Rectal smooth muscle tissue (tissue), 1 donor: ENCODE results near the gene RAPGEF4.
A peak's percentile ranks its signal among the peaks of the same experiment; 100 is the strongest.

Experiments used
- H3K27ac ChIP-seq: one replicate; pipeline ENCODE4 v1.7.0; 2013; ENCODE audit warnings: low read depth, low read length, inconsistent platforms
- H3K27me3 ChIP-seq: one replicate; pipeline ENCODE4 v1.7.0; 2013; ENCODE audit warnings: low read length; ENCODE audit not compliant: control insufficient read depth, insufficient read depth
- H3K36me3 ChIP-seq: one replicate; pipeline ENCODE4 v1.7.0; 2013; ENCODE audit warnings: low read length; ENCODE audit not compliant: control insufficient read depth, insufficient read depth
- H3K4me1 ChIP-seq: one replicate; pipeline ENCODE4 v1.7.0; 2013; ENCODE audit warnings: low read length; ENCODE audit not compliant: control insufficient read depth, insufficient read depth
- H3K4me3 ChIP-seq: one replicate; pipeline ENCODE4 v1.7.0; 2013; ENCODE audit warnings: low read length
- H3K9ac ChIP-seq: one replicate; pipeline ENCODE4 v1.7.0; 2013; ENCODE audit warnings: low read length

RAPGEF4 gene

GRCh38 chr2:173001664-173002604, 266.3 kb downstream of the RAPGEF4 start:
- H3K27ac ChIP-seq: no peak overlapping the region
- H3K27me3 ChIP-seq: no peaks in the 10 kb centered on the region
- H3K9ac ChIP-seq: no peak overlapping the region
- no peaks in the 10 kb centered on the region for H3K36me3 ChIP-seq
- H3K4me3 ChIP-seq: no peak overlapping the region
- H3K4me1 ChIP-seq: no peaks in the 10 kb centered on the region

DNA sequence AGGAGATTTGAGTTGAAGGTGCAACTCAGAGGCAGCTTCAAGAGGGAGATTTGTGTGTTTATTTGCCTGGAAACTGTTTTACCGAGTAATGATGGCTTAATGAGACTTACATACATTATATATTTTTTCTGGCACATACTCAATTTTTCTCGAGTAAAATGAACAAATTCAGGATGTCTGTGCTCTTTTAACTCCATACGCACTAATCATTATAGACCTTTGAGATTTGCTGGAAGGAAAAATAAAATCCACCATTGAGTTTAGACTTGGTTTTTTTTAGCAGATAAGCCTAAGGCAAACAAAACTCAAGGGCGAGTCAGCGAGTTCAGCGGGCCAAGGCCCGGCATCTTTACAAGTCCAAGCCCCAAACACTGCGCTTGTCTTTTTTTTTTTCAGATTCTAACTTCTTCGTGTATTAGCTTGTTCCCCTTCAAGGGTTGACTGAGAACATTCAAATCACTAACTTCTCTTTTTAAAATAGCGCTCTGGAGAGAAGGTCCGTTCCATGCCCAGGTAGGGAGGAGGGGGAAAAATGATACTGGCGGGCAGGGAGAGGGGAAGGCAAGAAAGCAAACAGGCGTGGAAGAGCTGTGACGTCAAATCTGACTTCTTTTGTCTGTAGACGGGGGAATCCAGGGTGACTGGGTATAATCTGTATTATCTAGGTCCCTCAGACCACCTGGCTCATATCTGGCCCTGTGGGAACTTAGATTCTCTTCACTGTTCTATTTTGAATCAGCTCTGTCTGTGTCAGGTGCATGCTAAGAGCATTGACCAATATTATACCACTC, 267.3 kb downstream of the RAPGEF4 start:
- Histone ChIP-seq H3K4me3 (no peak overlapping the region), H3K9ac (no peak overlapping the region), H3K36me3 (no peaks in the 10 kb centered on the region), H3K27ac (no peak overlapping the region), H3K4me1 (no peaks in the 10 kb centered on the region), H3K27me3 (no peaks in the 10 kb centered on the region)

- no peak overlapping the region for H3K9ac ChIP-seq
- no peak overlapping the region for H3K27ac ChIP-seq
- no peak overlapping the region for H3K4me3 ChIP-seq
- H3K4me1 ChIP-seq: no peaks in the 10 kb centered on the region
- H3K36me3 ChIP-seq: no peaks in the 10 kb centered on the region
- H3K27me3 ChIP-seq: no peaks in the 10 kb centered on the region
These were observed 273.1 kb downstream of the RAPGEF4 start for GRCh38 chr2:173008786-173009185.

DNA sequence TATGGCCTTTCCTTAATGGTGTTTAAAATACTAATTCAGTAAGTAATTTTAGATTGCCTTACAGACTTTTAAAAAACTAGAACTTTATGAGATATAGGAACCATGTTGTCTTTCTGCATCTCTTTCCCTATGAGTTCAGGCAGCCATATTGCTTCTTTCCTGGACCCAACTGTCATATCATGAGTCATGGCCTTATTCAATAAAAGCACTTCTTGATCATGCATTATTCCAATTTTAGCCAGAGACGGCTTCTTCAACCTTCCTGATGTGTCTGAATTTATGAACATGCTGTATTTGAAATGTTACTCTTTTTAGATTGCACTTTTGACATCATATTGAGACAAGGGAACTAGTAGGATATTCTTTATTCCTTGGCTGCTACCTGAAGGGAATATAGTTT, 274.6 kb downstream of the RAPGEF4 start:
- H3K4me1 ChIP-seq: no peaks in the 10 kb centered on the region
- no peaks in the 10 kb centered on the region for H3K27me3 ChIP-seq
- H3K36me3 ChIP-seq: no peaks in the 10 kb centered on the region
- no peak overlapping the region for H3K9ac ChIP-seq
- H3K27ac ChIP-seq: no peak overlapping the region
- H3K4me3 ChIP-seq: no peak overlapping the region

GRCh38 chr2:173016451-173016850, 280.8 kb downstream of the RAPGEF4 start:
- Histone ChIP-seq H3K27me3 (no peaks in the 10 kb centered on the region), H3K4me1 (peaks cover 3% of the 10 kb centered on the region), H3K4me3 (no peak overlapping the region), H3K9ac (no peak overlapping the region), H3K27ac (no peak overlapping the region), H3K36me3 (no peaks in the 10 kb centered on the region)

- no peak overlapping the region for H3K4me3 ChIP-seq
- no peak overlapping the region for H3K9ac ChIP-seq
- H3K36me3 ChIP-seq: no peaks in the 10 kb centered on the region
- no peak overlapping the region for H3K27ac ChIP-seq
- peaks cover 3% of the 10 kb centered on the region for H3K4me1 ChIP-seq
- no peaks in the 10 kb centered on the region for H3K27me3 ChIP-seq
These were observed 282.2 kb downstream of the RAPGEF4 start for GRCh38 chr2:173017646-173018420.

DNA sequence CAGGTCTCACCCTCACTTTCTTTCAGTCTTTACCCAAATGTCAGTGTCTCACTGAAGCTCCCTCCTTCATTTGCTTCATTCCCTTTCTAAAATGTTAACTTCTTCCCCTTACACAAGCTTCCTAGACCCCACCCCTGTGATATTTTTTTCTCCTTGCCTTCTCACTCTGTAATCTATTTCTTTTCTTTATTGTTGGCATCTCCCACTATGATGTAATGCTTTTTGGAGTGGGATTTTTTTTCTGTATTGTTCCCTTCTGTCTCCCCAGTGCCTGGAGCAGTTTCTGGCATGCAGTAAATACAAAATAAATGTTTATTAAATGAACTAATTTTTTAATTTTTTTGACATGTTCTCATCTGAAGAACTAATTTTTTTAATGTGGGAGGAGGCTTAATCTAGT, 284.1 kb downstream of the RAPGEF4 start:
- no peak overlapping the region for H3K27ac ChIP-seq
- H3K4me3 ChIP-seq: no peak overlapping the region
- peaks cover 3% of the 10 kb centered on the region for H3K4me1 ChIP-seq
- H3K36me3 ChIP-seq: no peaks in the 10 kb centered on the region
- H3K27me3 ChIP-seq: no peaks in the 10 kb centered on the region
- H3K9ac ChIP-seq: no peak overlapping the region

DNA sequence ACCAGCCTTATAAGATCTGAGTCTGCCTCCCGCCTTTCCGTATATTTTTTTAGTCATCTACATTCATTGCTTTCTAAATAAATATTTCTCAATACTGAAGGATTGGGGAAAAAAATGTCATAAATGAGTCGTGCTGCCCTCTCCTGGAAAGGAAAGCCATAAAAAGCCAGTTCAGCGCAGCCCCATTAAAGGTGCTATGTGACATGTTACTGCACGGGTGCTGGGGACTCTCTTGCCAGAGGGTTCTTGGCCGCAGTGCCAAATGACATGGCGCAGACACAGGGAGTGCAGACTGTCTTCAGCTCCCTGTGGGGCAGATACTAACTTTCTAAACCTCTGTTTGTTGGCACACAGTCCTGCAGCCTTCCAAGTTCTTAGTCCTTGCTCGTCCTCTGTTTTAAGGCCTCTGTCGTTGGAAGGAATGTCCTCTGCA, 286.3 kb downstream of the RAPGEF4 start:
- Histone ChIP-seq H3K36me3 (no peaks in the 10 kb centered on the region), H3K4me3 (no peak overlapping the region), H3K27ac (no peak overlapping the region), H3K9ac (no peak overlapping the region), H3K27me3 (no peaks in the 10 kb centered on the region), H3K4me1 (peaks cover 3% of the 10 kb centered on the region)

DNA sequence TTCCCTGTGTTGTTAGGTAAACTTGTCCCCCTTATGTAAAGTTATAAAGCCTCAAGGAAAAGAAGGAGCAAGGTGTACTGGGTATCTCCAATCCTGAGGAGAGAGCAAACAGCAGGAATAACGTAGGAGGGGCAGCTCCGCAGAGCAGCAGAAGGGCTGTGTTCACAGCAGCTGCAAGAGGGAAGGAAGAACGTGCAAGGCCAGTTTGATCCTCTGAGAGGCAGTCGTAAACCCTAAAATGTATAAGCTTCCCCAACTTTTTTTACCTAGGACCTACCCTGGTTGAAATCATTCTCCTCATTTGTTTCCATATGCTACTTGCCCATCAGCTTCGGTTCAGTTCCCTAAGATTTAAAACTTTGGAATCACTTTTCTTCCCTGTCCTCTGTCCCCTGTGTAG, 288.1 kb downstream of the RAPGEF4 start:
- peaks cover 14% of the 10 kb centered on the region for H3K4me1 ChIP-seq
- no peak overlapping the region for H3K27ac ChIP-seq
- H3K36me3 ChIP-seq: no peaks in the 10 kb centered on the region

DNA sequence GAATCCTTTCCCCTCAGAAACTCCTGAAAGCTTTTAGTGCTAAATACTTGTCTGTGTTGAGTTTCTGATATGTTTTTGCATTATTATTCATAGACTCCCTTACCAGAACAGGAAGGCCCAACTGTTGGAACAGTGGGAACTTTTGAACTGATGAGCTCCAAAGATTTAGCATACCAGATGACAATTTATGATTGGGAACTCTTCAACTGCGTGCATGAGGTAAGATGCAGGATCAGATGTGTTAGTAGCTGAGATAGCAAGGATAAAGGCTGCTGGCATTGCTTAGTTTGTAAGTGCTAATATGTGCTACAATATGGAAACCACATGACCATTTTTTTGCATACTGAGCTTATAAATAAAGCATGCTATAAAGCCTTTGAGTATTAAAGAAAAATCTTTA, 290.8 kb downstream of the RAPGEF4 start:
- Histone ChIP-seq H3K4me3 (no peak overlapping the region), H3K9ac (no peak overlapping the region), H3K4me1 (peaks cover 17% of the 10 kb centered on the region), H3K36me3 (no peaks in the 10 kb centered on the region), H3K27me3 (no peaks in the 10 kb centered on the region), H3K27ac (no peak overlapping the region)

More for the DNA sequence above, 288.1 kb downstream of the RAPGEF4 start:
- Histone ChIP-seq H3K27me3 (no peaks in the 10 kb centered on the region), H3K4me3 (no peak overlapping the region), H3K9ac (no peak overlapping the region)

- Histone ChIP-seq H3K4me3 (no peak overlapping the region), H3K27ac (peak overlapping the region; percentile 83)
These were observed 291.8 kb downstream of the RAPGEF4 start for GRCh38 chr2:173027181-173028128.

More at GRCh38 chr2:173027181-173028128, 291.8 kb downstream of the RAPGEF4 start:
- Histone ChIP-seq H3K36me3 (no peaks in the 10 kb centered on the region), H3K9ac (no peak overlapping the region), H3K27me3 (no peaks in the 10 kb centered on the region), H3K4me1 (peaks cover 17% of the 10 kb centered on the region)
